HG03432 (cell line): Measurements from ENCODE around the gene MAPK10.

Experiments
- ATAC-seq: cut with Tn5 transposase; IDR thresholded peaks from one replicate; pipeline ENCODE4 v1.9.1; 2021; ENCODE audit warnings: mild to moderate bottlenecking, moderate library complexity; ENCODE audit not compliant: unreplicated experiment

MAPK10 gene

GRCh38 chr4:86359944-86360478 is at the start of gene MAPK10:
Gene MAPK10 (minus strand): TSS chr4:86360053.
- ATAC-seq, result peak; percentile 98

DNA sequence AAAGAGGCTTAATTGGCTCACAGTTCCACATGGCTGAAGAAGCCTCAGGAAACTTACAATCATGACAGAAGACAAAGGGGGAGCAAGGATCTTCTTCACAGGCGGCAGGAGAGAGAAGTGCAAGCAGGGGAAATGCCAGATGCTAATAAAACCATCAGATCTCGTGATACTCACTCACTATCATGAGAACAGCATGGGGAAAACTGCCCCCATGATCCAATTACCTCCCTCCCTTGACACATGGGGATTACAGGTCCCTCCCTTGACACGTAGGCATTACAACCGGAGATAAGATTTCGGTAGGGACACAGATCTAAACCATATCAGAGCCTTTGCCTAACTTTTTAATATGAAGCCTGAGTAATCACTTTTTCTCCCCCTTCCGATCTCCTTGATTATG is 43.7 kb upstream of the MAPK10 start:
- ATAC-seq, result no peak

DNA sequence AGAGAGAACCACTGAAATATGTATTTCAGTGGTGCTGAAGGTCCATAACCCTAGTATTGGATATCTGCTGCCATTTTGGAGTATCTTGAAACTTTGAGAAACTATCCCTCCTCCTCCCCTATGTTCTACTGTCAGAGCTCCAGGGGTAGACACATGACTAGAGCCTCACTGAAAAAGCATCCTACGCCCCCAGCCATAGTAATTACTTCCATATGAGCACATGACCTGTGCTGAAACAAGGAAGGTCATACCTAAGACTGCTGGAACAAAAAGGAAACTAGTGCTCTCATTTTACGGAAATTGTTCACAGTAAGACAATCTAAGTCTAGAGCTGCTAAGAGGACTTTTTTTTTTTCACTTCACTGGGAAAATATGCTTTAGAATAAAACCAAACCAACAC is 42.0 kb upstream of the MAPK10 start:
- no peak for ATAC-seq

- ATAC-seq, result no peak
Measured at GRCh38 chr4:86400216-86400615, 40.4 kb upstream of the MAPK10 start.

DNA sequence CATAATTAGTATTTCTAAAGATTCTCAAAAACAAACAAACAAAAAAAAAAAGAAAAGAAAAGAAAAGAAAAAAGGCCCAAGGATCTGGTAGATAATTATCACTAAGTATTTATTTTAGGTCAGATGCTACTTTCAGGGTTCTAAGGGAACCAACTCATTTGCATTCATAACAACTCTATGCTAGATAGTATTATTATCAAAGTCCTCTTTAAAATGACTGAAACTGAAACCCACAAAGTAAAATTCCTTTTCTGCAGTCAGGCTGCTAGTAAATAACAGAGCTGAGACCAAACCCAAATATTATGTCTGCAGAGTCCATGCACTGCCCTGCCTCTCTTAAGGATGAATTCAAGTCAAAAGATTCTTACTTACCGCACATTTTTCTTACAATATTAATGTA is 38.3 kb upstream of the MAPK10 start:
- ATAC-seq, result peak; percentile 79

DNA sequence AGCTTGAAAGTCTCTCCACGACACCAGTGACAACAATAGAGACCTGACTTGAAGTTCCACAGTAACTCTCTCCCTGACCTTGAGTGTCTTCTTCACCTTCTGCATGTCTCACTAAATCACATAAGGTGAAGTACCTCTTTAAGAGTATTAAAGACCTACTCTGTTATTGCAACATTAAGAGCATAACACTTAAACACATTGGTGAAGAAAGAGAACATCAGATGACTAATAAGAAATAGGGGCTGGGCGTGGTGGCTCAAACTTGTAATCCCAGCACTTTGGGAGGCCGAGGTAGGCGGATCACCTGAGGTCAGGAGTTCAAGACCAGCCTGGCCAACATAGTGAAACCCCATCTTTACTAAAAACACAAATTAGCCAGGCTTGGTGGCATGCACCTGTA is 33.9 kb upstream of the MAPK10 start:
- no peak for ATAC-seq

GRCh38 chr4:86389664-86390063 is 29.8 kb upstream of the MAPK10 start:
- ATAC-seq, result no peak

DNA sequence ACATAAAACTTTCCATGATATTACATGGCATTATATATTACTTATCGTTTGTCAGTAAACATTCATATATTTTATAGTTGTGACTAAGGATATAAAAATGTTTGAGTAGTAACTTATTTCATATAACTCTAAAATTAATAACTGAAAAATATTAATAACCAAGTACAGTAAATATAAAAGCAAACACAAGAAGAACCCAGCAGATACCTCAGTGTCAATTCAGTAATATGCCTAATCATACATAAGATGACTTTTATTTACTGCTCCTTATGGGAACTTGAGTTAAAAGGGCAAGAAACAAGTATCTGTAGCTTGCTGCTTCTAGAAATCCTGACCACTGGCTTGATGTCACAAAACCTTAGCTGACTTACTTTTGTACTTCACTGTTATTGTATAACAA is 28.4 kb upstream of the MAPK10 start:
- ATAC-seq, result no peak

- no peak for ATAC-seq
Measured at GRCh38 chr4:86386817-86387415, 27.1 kb upstream of the MAPK10 start.

DNA sequence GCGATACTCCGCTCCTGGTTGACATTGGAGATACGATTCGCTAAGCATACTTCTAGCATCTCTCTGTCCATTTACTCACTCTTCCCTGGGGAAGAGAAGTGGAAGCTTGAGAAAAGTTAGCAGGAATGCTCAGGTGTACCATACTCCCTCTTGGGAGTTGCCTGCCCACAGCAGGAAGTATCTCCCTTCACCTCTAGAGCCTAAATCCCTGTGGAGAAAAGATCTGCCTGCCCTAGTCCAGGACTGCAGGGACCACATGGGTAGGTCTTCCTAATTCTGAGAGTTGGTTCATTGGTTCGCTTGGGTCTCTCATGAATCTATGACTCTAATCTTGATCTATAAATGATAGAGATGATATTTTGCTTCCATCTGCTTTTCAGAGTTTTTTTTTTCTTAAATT is 26.3 kb upstream of the MAPK10 start:
- no peak for ATAC-seq

DNA sequence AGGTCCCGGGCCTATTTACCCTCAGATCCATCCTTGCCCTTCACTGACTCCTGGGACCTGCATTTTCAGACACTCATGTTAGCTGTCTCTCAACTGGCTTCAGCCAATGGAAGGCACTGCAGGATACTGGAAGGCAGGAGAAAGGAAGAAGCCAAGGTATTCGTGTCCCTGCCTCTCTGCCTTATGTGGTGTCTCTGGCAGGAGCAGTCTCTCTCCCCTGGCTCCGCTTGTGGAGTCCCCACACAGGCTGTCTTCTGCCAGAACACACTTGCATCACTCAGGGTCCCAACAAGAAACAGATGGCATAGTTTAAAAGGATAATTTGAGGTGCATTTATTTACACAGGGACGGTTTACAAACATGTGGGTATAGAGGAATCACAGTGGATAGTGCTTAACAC is 21.6 kb upstream of the MAPK10 start:
- ATAC-seq, result no peak

DNA sequence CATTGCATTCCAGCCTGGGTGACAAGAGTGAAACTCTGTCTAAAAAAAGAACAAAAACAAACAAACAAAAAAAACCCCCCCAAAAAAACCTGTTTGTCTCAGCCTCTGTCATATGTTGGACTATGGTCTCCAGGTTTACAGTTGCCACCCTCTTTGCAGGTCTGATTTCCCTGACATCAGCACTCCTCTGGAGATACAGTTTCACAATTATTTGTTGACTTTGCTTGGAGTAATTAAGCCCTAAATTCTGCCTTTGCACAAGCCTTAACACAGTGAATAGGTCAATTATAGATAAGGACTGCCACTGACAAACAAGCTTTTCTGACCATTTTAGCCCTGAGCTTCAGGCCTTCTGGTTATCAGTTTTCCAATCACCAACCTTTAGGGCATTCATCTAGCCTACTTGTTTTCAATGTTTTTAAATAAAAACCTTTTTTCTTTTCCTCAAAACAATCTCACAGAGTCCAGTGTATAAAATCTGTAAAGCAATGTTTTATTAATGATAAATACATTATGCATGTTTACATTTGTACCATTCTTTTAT is 20.4 kb upstream of the MAPK10 start:
- no peak for ATAC-seq

GRCh38 chr4:86376850-86377249 is 17.0 kb upstream of the MAPK10 start:
- ATAC-seq, result no peak

DNA sequence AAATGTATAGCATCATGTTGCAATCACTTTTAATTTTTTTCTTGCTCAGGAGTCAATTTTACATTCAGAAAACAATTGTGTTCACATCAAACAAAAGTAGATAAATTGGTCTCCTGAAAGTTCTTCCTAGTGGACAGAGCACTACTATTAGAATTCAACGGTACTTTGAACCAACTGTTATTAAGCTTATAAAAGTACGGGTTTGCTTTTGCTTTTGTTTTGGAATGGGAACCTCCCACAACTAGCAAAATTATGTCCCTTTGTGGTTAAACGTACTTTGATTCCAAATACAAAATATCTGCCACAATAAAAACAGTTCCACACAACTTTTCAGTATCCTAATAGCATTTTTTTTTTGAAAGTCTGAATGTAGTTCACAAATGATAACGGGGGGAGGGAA is 8.6 kb upstream of the MAPK10 start:
- ATAC-seq, result no peak

GRCh38 chr4:86367577-86367976 is 7.7 kb upstream of the MAPK10 start:
- ATAC-seq, result no peak

- no peak for ATAC-seq
Measured at GRCh38 chr4:86366920-86367319, 7.1 kb upstream of the MAPK10 start.

DNA sequence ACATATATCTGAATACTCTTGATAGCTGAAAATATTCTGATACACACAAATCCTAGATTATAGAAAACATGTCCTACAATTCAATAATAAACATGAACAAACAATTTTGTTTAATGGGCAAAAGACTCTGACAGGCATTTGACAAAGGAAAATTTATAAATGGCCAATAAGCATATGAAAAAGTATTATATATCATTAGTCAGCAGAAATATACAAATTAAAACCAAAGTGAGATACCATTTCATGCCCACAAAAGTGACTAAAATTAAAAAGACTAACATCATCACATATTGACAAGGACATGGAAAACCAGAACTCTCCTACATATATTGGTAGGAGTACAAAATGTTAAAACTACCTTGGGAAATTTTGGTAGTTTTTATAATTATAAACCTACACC is 2.7 kb upstream of the MAPK10 start:
- no peak for ATAC-seq

GRCh38 chr4:86358257-86358656 is 1.6 kb downstream of the MAPK10 start:
- ATAC-seq, result no peak

GRCh38 chr4:86357608-86358007 is 2.2 kb downstream of the MAPK10 start:
- no peak for ATAC-seq

GRCh38 chr4:86356425-86357210 is 3.2 kb downstream of the MAPK10 start:
- no peak for ATAC-seq

DNA sequence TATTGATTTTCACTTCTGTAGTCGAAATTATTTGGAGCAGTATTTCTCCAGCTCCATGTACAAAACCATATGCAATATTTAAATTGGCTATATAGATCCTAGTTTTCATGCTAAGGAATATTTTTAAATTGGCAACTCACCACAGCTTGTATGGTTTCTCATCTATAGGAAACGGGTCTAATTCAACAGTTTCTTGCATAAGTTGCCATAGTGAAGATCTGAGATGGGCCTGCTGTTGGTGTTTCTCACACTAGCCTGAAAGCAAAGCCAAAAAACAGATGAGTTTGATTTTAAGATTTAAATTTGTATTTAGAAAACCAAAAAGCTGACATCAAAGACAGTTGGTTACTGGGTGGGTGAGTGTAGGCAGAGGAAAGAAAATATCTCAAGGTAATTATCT is 5.5 kb downstream of the MAPK10 start:
- no peak for ATAC-seq

DNA sequence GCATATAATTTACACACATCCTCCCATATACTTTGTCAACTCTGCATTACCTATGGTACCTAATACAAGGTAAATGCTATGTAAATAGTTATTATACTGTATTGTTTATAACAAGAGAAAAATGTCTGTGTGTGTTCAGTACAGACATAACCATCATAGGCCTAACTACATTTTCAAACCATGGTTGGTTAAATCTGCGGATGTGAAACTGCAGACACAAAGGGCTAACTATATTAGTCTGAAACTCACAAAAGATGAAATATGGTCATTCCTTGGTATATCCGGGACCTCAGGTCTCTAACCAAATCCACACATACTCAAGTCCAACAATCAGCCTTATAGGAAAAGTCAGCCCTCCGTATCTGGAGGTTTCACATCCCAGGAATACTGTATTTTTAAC is 13.5 kb downstream of the MAPK10 start:
- ATAC-seq, result no peak
